C4-2B (cell line): ENCODE results near the gene DCLK1.

ENCODE experiments used
- H3K27ac ChIP-seq: fragments of 450-650 bp; 2 replicates; pipeline ENCODE4 v1.5.1; 2017
- ZFX ChIP-seq: fragments of 450-650 bp; IDR thresholded peaks from 2 replicates; pipeline ENCODE4 v1.6.1; 2017
- TF ChIP-seq, protein P1 (sequence below): fragments of 450-650 bp; conservative IDR thresholded peaks from 2 replicates; pipeline ENCODE4 v1.5.1; 2017; ENCODE audit warnings: mild to moderate bottlenecking

DCLK1 gene

DNA sequence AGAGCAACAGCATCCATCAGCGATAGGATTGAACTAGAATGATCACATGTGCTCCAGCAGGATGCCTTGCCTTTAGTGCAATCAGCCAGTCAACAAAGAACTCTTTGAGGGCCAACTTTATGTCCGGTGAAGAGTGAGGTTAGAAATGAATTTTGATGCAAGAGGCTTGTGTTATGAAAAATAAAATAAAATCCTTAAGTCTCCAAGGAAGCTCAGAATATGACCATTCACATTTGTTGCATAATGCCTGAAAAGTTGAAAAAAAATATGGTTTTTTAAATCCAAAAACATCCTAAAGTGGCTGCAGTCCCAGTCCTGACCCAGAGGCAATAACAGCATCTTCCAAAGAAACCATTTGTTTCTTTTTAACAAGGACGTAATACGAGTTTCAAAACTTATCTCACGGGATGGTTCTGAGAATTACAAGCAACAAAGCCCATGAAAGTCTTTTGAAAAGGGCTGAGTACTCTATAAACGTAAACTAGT, 61.3 kb downstream of the DCLK1 start:
- no peak overlapping the region for H3K27ac ChIP-seq
- TF ChIP-seq, protein P1, sequence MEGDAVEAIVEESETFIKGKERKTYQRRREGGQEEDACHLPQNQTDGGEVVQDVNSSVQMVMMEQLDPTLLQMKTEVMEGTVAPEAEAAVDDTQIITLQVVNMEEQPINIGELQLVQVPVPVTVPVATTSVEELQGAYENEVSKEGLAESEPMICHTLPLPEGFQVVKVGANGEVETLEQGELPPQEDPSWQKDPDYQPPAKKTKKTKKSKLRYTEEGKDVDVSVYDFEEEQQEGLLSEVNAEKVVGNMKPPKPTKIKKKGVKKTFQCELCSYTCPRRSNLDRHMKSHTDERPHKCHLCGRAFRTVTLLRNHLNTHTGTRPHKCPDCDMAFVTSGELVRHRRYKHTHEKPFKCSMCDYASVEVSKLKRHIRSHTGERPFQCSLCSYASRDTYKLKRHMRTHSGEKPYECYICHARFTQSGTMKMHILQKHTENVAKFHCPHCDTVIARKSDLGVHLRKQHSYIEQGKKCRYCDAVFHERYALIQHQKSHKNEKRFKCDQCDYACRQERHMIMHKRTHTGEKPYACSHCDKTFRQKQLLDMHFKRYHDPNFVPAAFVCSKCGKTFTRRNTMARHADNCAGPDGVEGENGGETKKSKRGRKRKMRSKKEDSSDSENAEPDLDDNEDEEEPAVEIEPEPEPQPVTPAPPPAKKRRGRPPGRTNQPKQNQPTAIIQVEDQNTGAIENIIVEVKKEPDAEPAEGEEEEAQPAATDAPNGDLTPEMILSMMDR = no peak
- no peak for TF ChIP-seq ZFX

DNA sequence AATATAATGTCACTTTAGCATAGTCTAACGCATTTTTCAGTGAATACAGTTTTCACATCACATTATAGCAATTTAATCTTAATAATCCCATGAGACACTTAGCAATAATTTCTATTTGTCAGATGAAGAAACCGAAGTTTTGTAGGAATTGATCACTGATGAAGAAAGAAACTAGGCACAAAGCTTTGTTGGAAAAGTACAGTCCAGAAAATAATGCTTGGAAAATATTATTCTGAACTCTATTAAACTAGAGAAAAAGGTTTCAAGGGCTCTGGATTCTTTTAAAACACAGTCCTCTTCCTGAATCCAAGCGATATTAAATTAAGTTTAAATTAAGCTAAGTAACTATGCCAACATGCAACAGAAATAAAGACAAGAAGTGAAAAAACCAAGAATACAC, 62.2 kb downstream of the DCLK1 start:
- no peak for TF ChIP-seq ZFX
- TF ChIP-seq, protein P1 = no peak
- no peak overlapping the region for H3K27ac ChIP-seq

DNA sequence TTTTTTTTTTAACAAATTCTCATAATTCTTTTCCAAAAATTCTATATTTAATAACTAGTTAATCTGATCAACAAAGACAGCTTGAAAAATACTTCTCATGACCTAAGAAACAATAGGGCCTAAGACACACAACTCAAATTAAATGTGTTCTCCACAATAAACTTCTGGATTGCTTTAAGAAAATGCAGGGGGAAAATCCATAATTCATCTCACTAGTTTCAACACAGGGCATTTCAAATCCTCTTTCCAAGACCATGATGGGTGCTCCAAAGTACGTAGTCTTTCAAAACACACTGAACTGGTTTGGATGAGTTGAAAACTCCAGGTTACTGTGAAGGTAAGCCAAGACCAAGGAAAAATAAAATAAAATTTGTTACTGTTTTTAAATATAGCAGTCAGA, 62.6 kb downstream of the DCLK1 start:
- H3K27ac ChIP-seq = no peak overlapping the region
- TF ChIP-seq ZFX = no peak
- TF ChIP-seq, protein P1 = no peak

DNA sequence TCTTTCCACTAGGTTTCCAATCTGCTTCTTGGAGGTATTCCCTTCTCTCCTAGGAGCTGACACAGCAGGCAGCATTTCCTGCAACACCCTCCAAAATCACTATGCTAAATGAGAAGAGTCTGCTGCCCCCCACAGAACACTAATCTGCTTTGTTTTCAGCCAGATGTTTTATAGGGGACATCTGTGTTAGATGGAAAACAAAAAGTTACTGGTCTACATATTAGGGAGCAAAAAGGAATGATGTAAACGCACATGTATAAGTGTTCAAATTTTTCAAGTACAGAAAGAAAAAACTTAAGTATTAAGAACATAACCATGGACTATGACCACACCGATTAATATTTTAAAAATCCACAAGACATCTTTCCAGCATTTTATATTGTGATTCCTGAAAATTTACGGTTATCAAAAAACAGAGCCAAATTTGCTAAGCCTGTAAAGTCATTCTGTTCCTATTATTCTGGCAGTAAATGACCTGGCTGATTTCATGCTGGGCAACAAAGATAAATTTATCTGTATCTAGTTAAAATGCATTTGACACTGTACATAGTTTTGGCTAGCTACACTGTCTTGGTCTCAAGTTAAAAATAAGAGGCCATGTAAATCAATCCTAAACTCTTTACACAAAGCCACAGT, 63.3 kb downstream of the DCLK1 start:
- no peak for TF ChIP-seq ZFX
- TF ChIP-seq, protein P1 = no peak
- no peak overlapping the region for H3K27ac ChIP-seq

DNA sequence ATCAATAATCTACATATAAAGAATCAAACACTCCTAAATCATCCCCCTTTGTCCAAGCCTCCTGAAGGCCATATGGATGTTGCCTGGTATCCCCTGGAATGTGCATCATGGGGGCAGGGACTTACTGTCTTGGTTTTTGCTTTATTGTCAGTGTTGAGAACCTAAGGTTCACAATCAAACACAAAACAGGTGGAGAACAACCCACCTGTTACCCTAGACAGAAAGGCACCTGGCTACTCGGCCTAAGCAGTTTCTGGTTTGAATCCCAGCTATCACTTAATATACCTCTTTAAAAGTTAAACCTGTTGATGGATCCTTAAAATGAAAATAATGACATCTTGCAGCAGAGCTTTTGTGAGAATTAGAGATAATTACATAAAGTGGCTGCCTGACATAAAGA, 68.9 kb downstream of the DCLK1 start:
- no peak for TF ChIP-seq ZFX
- TF ChIP-seq, protein P1 = no peak

DNA sequence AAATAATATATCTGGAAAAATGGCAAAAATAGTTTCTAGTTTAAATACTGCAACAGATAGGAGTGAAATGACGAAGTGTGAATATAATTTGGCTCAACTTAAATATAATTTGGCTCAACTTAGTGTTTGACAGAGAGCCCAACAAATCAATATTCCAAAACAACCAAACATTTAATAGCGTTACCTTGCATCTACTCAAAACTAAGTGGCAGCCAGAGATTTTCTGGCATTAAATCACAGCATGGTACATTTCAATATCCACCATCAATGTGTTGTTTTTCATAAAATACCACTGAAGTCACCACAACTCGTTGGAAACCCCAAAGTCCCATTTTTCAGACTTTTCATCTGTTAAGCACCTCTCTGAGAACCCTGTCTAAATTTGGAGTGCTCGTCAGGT, 69.6 kb downstream of the DCLK1 start:
- TF ChIP-seq, protein P1 = no peak
- no peak for TF ChIP-seq ZFX
- no peak overlapping the region for H3K27ac ChIP-seq

More for the DNA sequence above, 68.9 kb downstream of the DCLK1 start:
- no peak overlapping the region for H3K27ac ChIP-seq

DNA sequence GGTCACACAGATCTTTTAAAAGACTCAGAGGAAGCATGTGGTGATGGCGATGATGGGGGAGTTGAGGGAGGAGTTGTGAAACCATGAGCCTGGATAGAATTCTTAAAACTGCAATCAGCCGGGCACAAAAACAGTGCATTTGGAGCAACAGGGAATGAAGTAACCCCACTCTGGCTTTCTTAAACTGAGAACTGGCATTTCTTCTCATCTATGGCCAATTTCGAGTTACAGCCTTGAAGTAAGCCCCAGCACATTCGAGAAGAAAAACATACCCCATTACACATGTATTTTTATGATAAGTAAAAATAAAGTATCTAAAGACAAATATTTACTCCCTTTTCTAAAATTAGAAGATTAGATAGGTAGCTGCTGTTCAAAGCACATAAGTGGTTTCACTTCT, 70.1 kb downstream of the DCLK1 start:
- no peak for TF ChIP-seq ZFX
- TF ChIP-seq, protein P1 = no peak

More for the DNA sequence above, 70.1 kb downstream of the DCLK1 start:
- H3K27ac ChIP-seq = no peak overlapping the region
